Endothelial cell of umbilical vein (primary cell): ENCODE data around the gene MAT2B.

Source experiments
- CTCF ChIP-seq, 2 donors: IDR thresholded peaks; 1 replicate in 1 of 2; 2 replicates in 1 of 2; pipeline ENCODE4 v1.5.1; 2011; ENCODE audit warnings: low read length in 2 of 2, mild to moderate bottlenecking in 2 of 2, moderate library complexity in 2 of 2, control low read depth in 1 of 2, inconsistent platforms in 1 of 2, low read depth in 1 of 2; ENCODE audit not compliant: insufficient read depth in 1 of 2; ENCODE audit errors: extremely low read depth in 1 of 2
- EZH2 ChIP-seq: IDR thresholded peaks from 2 replicates; pipeline ENCODE4 v1.6.1; 2012; ENCODE audit warnings: borderline replicate concordance, low read depth, mild to moderate bottlenecking, moderate library complexity, low read length, inconsistent platforms; ENCODE audit not compliant: severe bottlenecking
- JUN ChIP-seq: IDR thresholded peaks from 2 replicates; pipeline ENCODE4 v1.6.1; 2011; ENCODE audit warnings: borderline replicate concordance, low read depth; ENCODE audit not compliant: insufficient read length, insufficient read depth
- MAX ChIP-seq: IDR thresholded peaks from 2 replicates; pipeline ENCODE4 v1.6.1; 2011; ENCODE audit not compliant: insufficient read depth, insufficient read length
- POLR2A ChIP-seq: IDR thresholded peaks from 2 replicates; pipeline ENCODE4 v1.6.1; 2012; ENCODE audit warnings: low read depth, mild to moderate bottlenecking, control low read depth, low read length
- POLR2AphosphoS5 ChIP-seq: IDR thresholded peaks from 2 replicates; pipeline ENCODE4 v1.6.1; 2012; ENCODE audit warnings: low read depth, mild to moderate bottlenecking, control low read depth, low read length, moderate library complexity; ENCODE audit not compliant: insufficient read depth

- TF ChIP-seq POLR2AphosphoS5 (no peak), EZH2 (no peak), CTCF (IDR thresholded peaks at IDR 0.05; ENCODE audit: extremely low read depth in 1 of 2, insufficient read depth in 1 of 2, low read depth in 1 of 2, low read length in 2 of 2) (no peak), POLR2A (no peak), JUN (no peak), MAX (no peak)
Measured at GRCh38 chr5:163509291-163509951, 4.0 kb downstream of the MAT2B start.
